ENCODE results near the gene ANKRD23.

- no peak for TF ChIP-seq EZH2 (IDR thresholded peaks at IDR 0.05; ENCODE audit: borderline replicate concordance, low read length)
- TF ChIP-seq, protein P1, sequence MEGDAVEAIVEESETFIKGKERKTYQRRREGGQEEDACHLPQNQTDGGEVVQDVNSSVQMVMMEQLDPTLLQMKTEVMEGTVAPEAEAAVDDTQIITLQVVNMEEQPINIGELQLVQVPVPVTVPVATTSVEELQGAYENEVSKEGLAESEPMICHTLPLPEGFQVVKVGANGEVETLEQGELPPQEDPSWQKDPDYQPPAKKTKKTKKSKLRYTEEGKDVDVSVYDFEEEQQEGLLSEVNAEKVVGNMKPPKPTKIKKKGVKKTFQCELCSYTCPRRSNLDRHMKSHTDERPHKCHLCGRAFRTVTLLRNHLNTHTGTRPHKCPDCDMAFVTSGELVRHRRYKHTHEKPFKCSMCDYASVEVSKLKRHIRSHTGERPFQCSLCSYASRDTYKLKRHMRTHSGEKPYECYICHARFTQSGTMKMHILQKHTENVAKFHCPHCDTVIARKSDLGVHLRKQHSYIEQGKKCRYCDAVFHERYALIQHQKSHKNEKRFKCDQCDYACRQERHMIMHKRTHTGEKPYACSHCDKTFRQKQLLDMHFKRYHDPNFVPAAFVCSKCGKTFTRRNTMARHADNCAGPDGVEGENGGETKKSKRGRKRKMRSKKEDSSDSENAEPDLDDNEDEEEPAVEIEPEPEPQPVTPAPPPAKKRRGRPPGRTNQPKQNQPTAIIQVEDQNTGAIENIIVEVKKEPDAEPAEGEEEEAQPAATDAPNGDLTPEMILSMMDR (conservative IDR thresholded peaks at IDR 0.05 in 1 of 2, IDR thresholded peaks at IDR 0.05 in 1 of 2; ENCODE audit: extremely low read depth in 1 of 2, insufficient read depth in 1 of 2, low read depth in 1 of 2, low read length in 2 of 2) = no peak
These were observed 33.0 kb downstream of the ANKRD23 start for GRCh38 chr2:96810783-96811192.

Measured in mammary epithelial cell (primary cell).